DMS153 (cell line): ENCODE data around the gene CAV3.
"Not testable (repeated sequence)": the region's sequence is repeated elsewhere in the genome, so short reads cannot be mapped to it uniquely, and the experiment has no call there.

Experiments
- DNase-seq: peaks from one replicate; lab custom pipeline; 2025; lab: John Stamatoyannopoulos, UW

The CAV3 gene

GRCh38 chr3:8733332-8734094, at the start of gene CAV3:
Gene CAV3 (plus strand): TSS chr3:8733802. CDS start chr3:8733877, 75 bp downstream.
- no peak for DNase-seq

GRCh38 chr3:8684992-8685391, 48.6 kb upstream of the CAV3 start:
- not testable (repeated sequence) for DNase-seq

- DNase-seq: not testable (repeated sequence)
These were observed 42.3 kb upstream of the CAV3 start for GRCh38 chr3:8691295-8691694.

- DNase-seq: no peak
These were observed 31.0 kb upstream of the CAV3 start for GRCh38 chr3:8702560-8702959.

GRCh38 chr3:8705575-8705974, 28.0 kb upstream of the CAV3 start:
- no peak for DNase-seq

- no peak for DNase-seq
These were observed 24.3 kb upstream of the CAV3 start for GRCh38 chr3:8709287-8709686.

- DNase-seq: peak; percentile 86
These were observed 23.6 kb upstream of the CAV3 start for GRCh38 chr3:8709801-8710507.

GRCh38 chr3:8712045-8712907, 21.3 kb upstream of the CAV3 start:
- no peak for DNase-seq

GRCh38 chr3:8712908-8713255, 20.7 kb upstream of the CAV3 start:
- DNase-seq: no peak

GRCh38 chr3:8713901-8714759, 19.5 kb upstream of the CAV3 start:
- no peak for DNase-seq

GRCh38 chr3:8715757-8716156, 17.8 kb upstream of the CAV3 start:
- not testable (repeated sequence) for DNase-seq

GRCh38 chr3:8722808-8723207, 10.8 kb upstream of the CAV3 start:
- DNase-seq: no peak

GRCh38 chr3:8723612-8724011, 10.0 kb upstream of the CAV3 start:
- no peak for DNase-seq

GRCh38 chr3:8724108-8724752, 9.4 kb upstream of the CAV3 start:
- no peak for DNase-seq

- no peak for DNase-seq
These were observed 5.7 kb upstream of the CAV3 start for GRCh38 chr3:8727605-8728512.

- no peak for DNase-seq
These were observed 4.1 kb upstream of the CAV3 start for GRCh38 chr3:8729479-8729878.

- DNase-seq: no peak
These were observed 2.9 kb upstream of the CAV3 start for GRCh38 chr3:8730656-8731055.

GRCh38 chr3:8732413-8732812, 1.2 kb upstream of the CAV3 start:
- no peak for DNase-seq

- DNase-seq: no peak
These were observed 706 bp downstream of the CAV3 start for GRCh38 chr3:8734137-8734878.
